Neuronal stem cell (in vitro differentiated cells): Measurements from ENCODE around the gene ELK4.

Experiments
- DNase-seq: peaks from one replicate; pipeline ENCODE4 v3.0.0-alpha.2; 2013; ENCODE audit warnings: low spot score
- H2AFZ ChIP-seq: one replicate; pipeline ENCODE4 v1.6.1; 2013; ENCODE audit warnings: mild to moderate bottlenecking, low read length, inconsistent platforms
- H2AK5ac ChIP-seq: 2 replicates; pipeline ENCODE4 v1.6.1; 2013; ENCODE audit warnings: low read depth, mild to moderate bottlenecking, inconsistent platforms, low read length, moderate library complexity, mixed read lengths
- H2BK120ac ChIP-seq: 2 replicates; pipeline ENCODE4 v1.6.1; 2013; ENCODE audit warnings: low read depth, mild to moderate bottlenecking, inconsistent platforms, low read length, moderate library complexity, mixed read lengths
- H2BK12ac ChIP-seq: one replicate; pipeline ENCODE4 v1.6.1; 2013; ENCODE audit warnings: low read length, inconsistent platforms
- H2BK15ac ChIP-seq: 2 replicates; pipeline ENCODE4 v1.6.1; 2013; ENCODE audit warnings: mild to moderate bottlenecking, low read length, inconsistent platforms, mixed read lengths
- H2BK5ac ChIP-seq: one replicate; pipeline ENCODE4 v1.6.1; 2013; ENCODE audit warnings: inconsistent platforms, mild to moderate bottlenecking, low read length, moderate library complexity
- H3K14ac ChIP-seq: one replicate; pipeline ENCODE4 v1.6.1; 2013; ENCODE audit warnings: low read length, inconsistent platforms
- H3K18ac ChIP-seq: 2 replicates; pipeline ENCODE4 v1.6.1; 2013; ENCODE audit warnings: low read length, inconsistent platforms
- H3K23ac ChIP-seq: 2 replicates; pipeline ENCODE4 v1.6.1; 2013; ENCODE audit warnings: low read depth, mild to moderate bottlenecking, mixed read lengths, low read length, inconsistent platforms; ENCODE audit not compliant: poor library complexity
- H3K27ac ChIP-seq: replicated peaks from 3 replicates; pipeline ENCODE4 v1.5.1; 2013; ENCODE audit warnings: low read length, inconsistent platforms
- H3K27me3 ChIP-seq, 3 experiments: 2 replicates each; pipeline ENCODE4 v1.6.1; 2013; ENCODE audit warnings: low read length in 3 of 3, mild to moderate bottlenecking in 2 of 3, inconsistent platforms in 1 of 3, low read depth in 1 of 3, mixed read lengths in 1 of 3, moderate library complexity in 1 of 3; ENCODE audit not compliant: control insufficient read depth in 3 of 3, insufficient read depth in 3 of 3
- H3K36me3 ChIP-seq, 2 donors: replicated peaks in 1 of 2; 2 replicates each; pipeline ENCODE4 v1.6.1; 2013; ENCODE audit warnings: low read length in 2 of 2; ENCODE audit not compliant: control insufficient read depth in 2 of 2, insufficient read depth in 2 of 2
- H3K4ac ChIP-seq: 2 replicates; pipeline ENCODE4 v1.6.1; 2013; ENCODE audit warnings: inconsistent platforms, mild to moderate bottlenecking, low read length, moderate library complexity
- H3K4me1 ChIP-seq, 2 donors: 1 replicate in 1 of 2; 2 replicates in 1 of 2; pipeline ENCODE4 v1.6.1; 2013; ENCODE audit warnings: low read length in 2 of 2, low read depth in 1 of 2; ENCODE audit not compliant: control insufficient read depth in 2 of 2, insufficient read depth in 1 of 2
- H3K4me2 ChIP-seq: one replicate; pipeline ENCODE4 v1.6.1; 2013; ENCODE audit warnings: mild to moderate bottlenecking, low read length, inconsistent platforms; ENCODE audit not compliant: insufficient read depth, poor library complexity, severe bottlenecking
- H3K4me3 ChIP-seq, 2 donors: 2 replicates each; pipeline ENCODE4 v1.5.1; 2013; ENCODE audit warnings: low read length in 2 of 2, mild to moderate bottlenecking in 2 of 2, inconsistent platforms in 1 of 2, moderate library complexity in 1 of 2
- H3K79me1 ChIP-seq: one replicate; pipeline ENCODE4 v1.6.1; 2013; ENCODE audit warnings: low read depth, mild to moderate bottlenecking, inconsistent platforms, low read length, moderate library complexity
- H3K9ac ChIP-seq: one replicate; pipeline ENCODE4 v1.6.1; 2013; ENCODE audit warnings: mild to moderate bottlenecking, low read depth, low read length, inconsistent platforms; ENCODE audit not compliant: poor library complexity
- H3K9me3 ChIP-seq, 2 donors: replicated peaks in 1 of 2; 2 replicates each; pipeline versions ENCODE3 to v1.6.1; 2013; ENCODE audit warnings: low read length in 2 of 2, mild to moderate bottlenecking in 2 of 2, inconsistent platforms in 1 of 2, low read depth in 1 of 2, mixed read lengths in 1 of 2, moderate library complexity in 1 of 2; ENCODE audit not compliant: control insufficient read depth in 2 of 2, insufficient read depth in 1 of 2
- H4K8ac ChIP-seq: one replicate; pipeline ENCODE4 v1.6.1; 2013; ENCODE audit warnings: low read depth, mild to moderate bottlenecking, inconsistent platforms, low read length, moderate library complexity
- H4K91ac ChIP-seq: one replicate; pipeline ENCODE4 v1.6.1; 2013; ENCODE audit warnings: low read length, low read depth, mild to moderate bottlenecking, inconsistent platforms; ENCODE audit not compliant: poor library complexity
- WGBS, 2 donors: extraction: QIAGEN DNeasy Blood & Tissue Kit; methylation state at CpG; one replicate each; pipeline ENCODE4 v1.1.7; 2013; ENCODE audit warnings: missing lambda C conversion rate in 2 of 2, mixed read lengths in 1 of 2; ENCODE audit not compliant: insufficient read length in 2 of 2, insufficient replicate concordance in 1 of 2; ENCODE audit errors: extremely low coverage in 2 of 2; 5-methylcytosine and 5-hydroxymethylcytosine counted together

The ELK4 gene

GRCh38 chr1:205568469-205569361 lies 63.1 kb downstream of the ELK4 start:
- peak overlapping the region; percentile 74 for H2AFZ ChIP-seq
- H3K4me2 ChIP-seq, result peak overlapping the region; percentile 78
- H3K36me3 ChIP-seq, result no peaks in the 10 kb centered on the region
- no peaks in the 10 kb centered on the region for H3K9me3 ChIP-seq
- peak overlapping the region; percentile 99 for H3K14ac ChIP-seq
- no peak overlapping the region for H4K91ac ChIP-seq
- H3K79me1 ChIP-seq, result peaks cover 1% of the 10 kb centered on the region
- no peak overlapping the region for H4K8ac ChIP-seq
- H3K27ac ChIP-seq, result no peak overlapping the region
- no peak overlapping the region for H2BK12ac ChIP-seq
- H3K4me1 ChIP-seq, result peaks cover 2 to 7% of the 10 kb centered on the region in 2 donors
- H2BK5ac ChIP-seq, result peak overlapping the region; percentile 8
- peak overlapping the region; percentile 71 for H3K23ac ChIP-seq
- peak overlapping the region; percentile 89 for H3K9ac ChIP-seq
- peak overlapping the region; percentile 91 for H3K18ac ChIP-seq
- peak overlapping the region; percentile 54 for H2BK15ac ChIP-seq
- peak overlapping the region in 1 of 2 donors; percentile 80 for H3K4me3 ChIP-seq
- no peak for DNase-seq
- H3K27me3 ChIP-seq, result peaks cover 12 to 74% (median 42%) of the 10 kb centered on the region in 3 experiments
- WGBS, 2 donors, result no CpG with 5 or more reads among the region's 90 CpGs
- H3K4ac ChIP-seq, result no peak overlapping the region
- no peak overlapping the region for H2BK120ac ChIP-seq
- H2AK5ac ChIP-seq, result peak overlapping the region; percentile 24

DNA sequence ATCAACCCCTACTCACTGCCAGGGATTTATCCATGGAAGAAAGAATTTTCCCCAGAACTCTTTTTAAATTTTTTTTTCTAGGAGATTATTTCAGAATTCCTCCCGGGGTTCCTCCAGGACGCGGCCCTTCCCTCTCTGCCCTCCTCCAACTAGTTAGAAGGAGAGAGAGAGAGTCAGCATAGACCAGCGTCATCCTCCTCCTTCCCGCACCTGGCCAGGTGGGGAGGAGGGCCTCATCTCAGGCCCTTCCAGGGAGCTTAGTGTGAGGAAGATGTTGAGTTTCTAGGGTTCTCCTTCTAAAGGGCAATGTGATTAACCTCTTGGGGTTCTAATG lies 63.7 kb downstream of the ELK4 start:
- Histone ChIP-seq H3K23ac (no peak overlapping the region), H3K36me3 (no peaks in the 10 kb centered on the region), H3K9me3 (no peaks in the 10 kb centered on the region), H3K27ac (no peak overlapping the region), H2BK12ac (no peak overlapping the region), H2AK5ac (peak overlapping the region; percentile 24), H2AFZ (no peak overlapping the region), H3K9ac (peak overlapping the region; percentile 36), H2BK15ac (no peak overlapping the region), H3K4me3 (no peak overlapping the region), H4K91ac (no peak overlapping the region), H3K18ac (no peak overlapping the region), H3K4me1 (peaks cover 2 to 7% of the 10 kb centered on the region in 2 donors), H3K14ac (no peak overlapping the region), H4K8ac (no peak overlapping the region), H3K4me2 (no peak overlapping the region), H2BK5ac (no peak overlapping the region), H3K79me1 (peaks cover 1% of the 10 kb centered on the region), H3K4ac (no peak overlapping the region), H3K27me3 (peaks cover 12 to 74% (median 42%) of the 10 kb centered on the region in 3 experiments), H2BK120ac (no peak overlapping the region)
- WGBS, 2 donors, result no CpG with 5 or more reads among the region's 5 CpGs
- no peak for DNase-seq

GRCh38 chr1:205567716-205568115 lies 64.1 kb downstream of the ELK4 start:
- H3K27ac ChIP-seq, result no peak overlapping the region
- H2BK12ac ChIP-seq, result no peak overlapping the region
- H3K14ac ChIP-seq, result no peak overlapping the region
- H4K91ac ChIP-seq, result no peak overlapping the region
- peaks cover 1% of the 10 kb centered on the region for H3K79me1 ChIP-seq
- no CpG with 5 or more reads among the region's 6 CpGs for WGBS, 2 donors
- H3K36me3 ChIP-seq, result no peaks in the 10 kb centered on the region
- H3K4me1 ChIP-seq, result peaks cover 2 to 7% of the 10 kb centered on the region in 2 donors
- H2BK15ac ChIP-seq, result no peak overlapping the region
- no peak overlapping the region for H2BK5ac ChIP-seq
- no peak overlapping the region for H2AFZ ChIP-seq
- no peak overlapping the region for H4K8ac ChIP-seq
- H3K23ac ChIP-seq, result peak overlapping the region; percentile 13
- no peak overlapping the region for H3K4me3 ChIP-seq
- H3K27me3 ChIP-seq, result peaks cover 12 to 72% (median 42%) of the 10 kb centered on the region in 3 experiments
- H2BK120ac ChIP-seq, result no peak overlapping the region
- no peak for DNase-seq
- no peak overlapping the region for H3K18ac ChIP-seq
- no peaks in the 10 kb centered on the region for H3K9me3 ChIP-seq
- no peak overlapping the region for H3K4me2 ChIP-seq
- no peak overlapping the region for H3K4ac ChIP-seq
- H2AK5ac ChIP-seq, result no peak overlapping the region
- no peak overlapping the region for H3K9ac ChIP-seq

DNA sequence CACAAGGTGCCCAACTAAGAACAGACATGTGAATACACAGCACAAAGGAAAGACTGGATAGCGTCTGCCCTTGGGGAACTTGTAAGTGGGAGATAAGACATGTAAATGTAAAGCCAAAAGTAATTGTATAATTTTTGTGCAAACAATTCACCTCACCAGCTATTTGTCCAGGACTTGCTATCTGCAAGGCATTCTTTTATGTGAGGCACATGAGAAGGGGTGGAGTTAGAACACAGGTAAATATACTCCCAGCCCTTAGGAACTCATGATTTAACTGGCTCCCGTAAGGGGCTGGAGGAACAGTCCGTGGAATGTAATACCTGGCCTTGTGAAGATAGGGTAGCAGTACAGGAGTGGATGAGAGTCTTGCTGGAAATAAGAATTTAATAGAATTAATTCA lies 66.0 kb downstream of the ELK4 start:
- no peak overlapping the region for H3K14ac ChIP-seq
- H3K27me3 ChIP-seq, result peaks cover 12 to 53% (median 40%) of the 10 kb centered on the region in 3 experiments
- no peak for DNase-seq
- H3K36me3 ChIP-seq, result no peaks in the 10 kb centered on the region
- no peak overlapping the region for H2BK5ac ChIP-seq
- H2BK15ac ChIP-seq, result no peak overlapping the region
- no peak overlapping the region for H3K4me3 ChIP-seq
- peaks cover 2 to 7% of the 10 kb centered on the region in 2 donors for H3K4me1 ChIP-seq
- WGBS, 2 donors, result no CpG with 5 or more reads among the region's 3 CpGs
- peaks cover 4% of the 10 kb centered on the region in 2 donors for H3K9me3 ChIP-seq
- no peak overlapping the region for H3K4ac ChIP-seq
- H3K18ac ChIP-seq, result no peak overlapping the region
- no peak overlapping the region for H4K8ac ChIP-seq
- no peak overlapping the region for H3K27ac ChIP-seq
- no peak overlapping the region for H2AFZ ChIP-seq
- H3K9ac ChIP-seq, result no peak overlapping the region
- H2AK5ac ChIP-seq, result no peak overlapping the region
- no peak overlapping the region for H3K23ac ChIP-seq
- H3K79me1 ChIP-seq, result peaks cover 1% of the 10 kb centered on the region
- H3K4me2 ChIP-seq, result no peak overlapping the region
- no peak overlapping the region for H2BK12ac ChIP-seq
- no peak overlapping the region for H4K91ac ChIP-seq
- H2BK120ac ChIP-seq, result no peak overlapping the region
